CD4-positive, alpha-beta T cell treated with Interleukin-21 for 1 hour (primary cell): ENCODE data around the gene SNCAIP.

Source experiments
- DNase-seq: peaks from one replicate; pipeline ENCODE4 v3.0.0-alpha.2; 2020

The SNCAIP gene

GRCh38 chr5:122401976-122402725 lies 90.1 kb downstream of the SNCAIP start:
- DNase-seq = no peak

- DNase-seq = no peak
Observed at GRCh38 chr5:122402955-122403685, 91.1 kb downstream of the SNCAIP start.

- no peak for DNase-seq
Observed at GRCh38 chr5:122404018-122404417, 92.0 kb downstream of the SNCAIP start.

GRCh38 chr5:122404653-122405362 lies 92.8 kb downstream of the SNCAIP start:
- DNase-seq = no peak

- DNase-seq = no peak
Observed at GRCh38 chr5:122405751-122406150, 93.7 kb downstream of the SNCAIP start.

GRCh38 chr5:122406181-122406580 lies 94.1 kb downstream of the SNCAIP start:
- no peak for DNase-seq

- DNase-seq = no peak
Observed at GRCh38 chr5:122408592-122409224, 96.7 kb downstream of the SNCAIP start.

GRCh38 chr5:122412966-122413365 lies 100.9 kb downstream of the SNCAIP start:
- no peak for DNase-seq

GRCh38 chr5:122413722-122414121 lies 101.7 kb downstream of the SNCAIP start:
- no peak for DNase-seq

GRCh38 chr5:122415030-122415800 lies 103.2 kb downstream of the SNCAIP start:
- DNase-seq = no peak

GRCh38 chr5:122415801-122416120 lies 103.7 kb downstream of the SNCAIP start:
- no peak for DNase-seq

- DNase-seq = no peak
Observed at GRCh38 chr5:122419142-122419894, 107.3 kb downstream of the SNCAIP start.

GRCh38 chr5:122420091-122420490 lies 108.1 kb downstream of the SNCAIP start:
- no peak for DNase-seq

- DNase-seq = no peak
Observed at GRCh38 chr5:122420537-122421236, 108.7 kb downstream of the SNCAIP start.

- DNase-seq = no peak
Observed at GRCh38 chr5:122421374-122422079, 109.5 kb downstream of the SNCAIP start.

- DNase-seq = no peak
Observed at GRCh38 chr5:122423221-122423620, 111.2 kb downstream of the SNCAIP start.

- DNase-seq = no peak
Observed at GRCh38 chr5:122424132-122424531, 112.1 kb downstream of the SNCAIP start.

GRCh38 chr5:122426301-122426700 lies 114.3 kb downstream of the SNCAIP start:
- DNase-seq = no peak

- no peak for DNase-seq
Observed at GRCh38 chr5:122427621-122428020, 115.6 kb downstream of the SNCAIP start.

GRCh38 chr5:122429545-122430318 lies 117.7 kb downstream of the SNCAIP start:
- no peak for DNase-seq
